Tibial nerve (tissue), 4 donors: ENCODE measurements around the gene JPT2.

Experiments used
- CTCF ChIP-seq, 5 experiments: fragments of 200-600 bp in 3 of 5; fragments of 450-650 bp in 2 of 5; sonication (generic) in 3 of 5; IDR thresholded peaks; one replicate each; pipeline ENCODE4 v1.5.1; 2016 to 2019; ENCODE audit warnings: antibody characterized with exemption in 5 of 5, mild to moderate bottlenecking in 3 of 5, moderate library complexity in 2 of 5
- EP300 ChIP-seq, 2 donors: sonication (generic); formaldehyde crosslinking; IDR thresholded peaks; one replicate each; pipeline ENCODE4 v1.6.1; 2017; ENCODE audit warnings: antibody characterized with exemption in 2 of 2, mild to moderate bottlenecking in 1 of 2
- POLR2A ChIP-seq, 2 donors: fragments of 450-650 bp; IDR thresholded peaks; one replicate each; pipeline ENCODE4 v1.6.1; 2017; ENCODE audit warnings: antibody characterized with exemption in 2 of 2, mild to moderate bottlenecking in 2 of 2, moderate library complexity in 2 of 2

GRCh38 chr16:1708083-1708767 is 30.1 kb downstream of the JPT2 start:
- TF ChIP-seq CTCF (IDR thresholded peaks at IDR 0.05) = no peak
- TF ChIP-seq POLR2A (IDR thresholded peaks at IDR 0.05) = no peak
- no peak for TF ChIP-seq EP300 (IDR thresholded peaks at IDR 0.05)
